Lower lobe of right lung (tissue), 2 donors: ENCODE measurements around the gene WWC1. TPM values are rescaled to one million over a fixed set of nuclear protein-coding genes. Genes with fewer than 3 reads are reported as not detected.

Experiments used
- ATAC-seq, 2 donors: fragments of 200-7000 bp; cut with Tn5 transposase; one replicate each; pipeline ENCODE4 v1.9.1; 2020 to 2022; ENCODE audit warnings: mild to moderate bottlenecking in 2 of 2, moderate library complexity in 2 of 2
- DNase-seq: peaks from one replicate; pipeline ENCODE4 v3.0.0-alpha.2; 2020
- H3K27ac ChIP-seq: fragments of 200-600 bp; one replicate; pipeline ENCODE4 v1.8.0; 2022
- H3K27me3 ChIP-seq: fragments of 200-600 bp; one replicate; pipeline ENCODE4 v1.8.0; 2022; ENCODE audit warnings: low read depth
- H3K36me3 ChIP-seq: fragments of 200-600 bp; one replicate; pipeline ENCODE4 v1.8.0; 2022; ENCODE audit warnings: mild to moderate bottlenecking
- H3K4me1 ChIP-seq: fragments of 200-600 bp; one replicate; pipeline ENCODE4 v1.8.0; 2022
- H3K4me3 ChIP-seq: fragments of 200-600 bp; one replicate; pipeline ENCODE4 v1.8.0; 2022; ENCODE audit warnings: mild to moderate bottlenecking
- H3K9me3 ChIP-seq: fragments of 200-600 bp; one replicate; pipeline ENCODE4 v1.8.0; 2022
- CTCF ChIP-seq: fragments of 200-600 bp; IDR thresholded peaks from one replicate; pipeline ENCODE4 v1.8.0; 2022; ENCODE audit warnings: antibody characterized with exemption, mild to moderate bottlenecking
- intact Hi-C: fragments of 100-400 bp; cut with DNase I; formaldehyde crosslinking; loops from one replicate; pipeline ENCODE4 v1.11.0; 2022
- total RNA-seq: library from RNA; stranded (reverse); fragmentation: NEBNext Ultra II Directional; extraction: Animal tissue kit (Norgen Biotek cat#: 25700); gene quantifications from one replicate; pipeline ENCODE4 v1.2.1, GENCODE V29; 2021
- donor health status: DM: no; HTN: yes; CAD: no; lungs with severe emphysema.

Gene WWC1
- total RNA-seq, 1 donor from 2014 or later = 61.9 TPM

- Histone ChIP-seq H3K27ac (no peak overlapping the region), H3K9me3 (no peaks in the 10 kb centered on the region), H3K4me1 (no peaks in the 10 kb centered on the region), H3K4me3 (no peak overlapping the region), H3K27me3 (no peaks in the 10 kb centered on the region), H3K36me3 (peaks cover 42% of the 10 kb centered on the region)
- TF ChIP-seq CTCF = no peak
- ATAC-seq (no peak), DNase-seq (no peak)
- intact Hi-C loops = no loop called here
Observed at GRCh38 chr5:168408561-168409305, 117.3 kb downstream of the WWC1 start.

DNA sequence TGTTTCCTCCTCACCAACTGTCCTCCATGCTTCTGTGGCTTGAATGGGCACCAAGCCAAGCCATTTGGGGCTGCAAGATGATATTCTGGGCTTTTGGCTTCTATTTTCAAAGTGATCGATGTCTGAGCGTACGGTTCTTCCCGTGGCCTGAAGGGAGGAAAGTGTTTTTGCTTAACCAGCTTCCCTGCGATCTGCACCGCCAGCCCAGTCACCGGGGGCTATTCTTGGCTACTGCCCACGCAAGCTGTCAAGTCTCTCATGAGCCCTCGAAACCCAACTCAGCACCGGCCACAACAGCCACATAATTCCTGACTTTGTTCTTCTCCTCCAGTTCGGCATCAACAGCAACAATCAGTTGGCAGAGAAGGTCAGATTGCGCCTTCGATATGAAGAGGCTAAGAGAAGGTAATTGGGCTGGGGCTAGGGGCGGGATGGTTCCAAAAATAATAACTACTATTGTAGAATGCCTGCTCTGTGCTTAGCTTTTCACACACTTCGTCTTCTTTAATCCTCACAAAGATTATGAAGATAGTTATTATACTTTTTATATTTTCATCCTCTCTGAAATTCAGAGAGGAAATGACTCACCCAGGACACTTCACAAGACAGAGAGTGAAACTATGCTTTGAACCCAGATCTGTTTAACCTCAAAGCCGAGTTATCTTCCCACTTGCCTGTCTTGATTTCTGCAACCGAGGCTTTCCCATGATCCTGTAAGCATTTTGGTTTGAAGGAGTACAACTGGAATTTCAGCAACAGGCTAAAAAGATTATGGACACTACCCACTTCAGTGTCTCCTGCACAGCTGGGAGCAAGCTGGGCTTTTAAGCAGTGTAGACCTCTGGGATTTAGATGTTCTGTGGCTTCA lies 118.4 kb downstream of the WWC1 start:
- ATAC-seq (no peak), DNase-seq (no peak)
- no peaks in the 10 kb centered on the region for H3K9me3 ChIP-seq
- H3K27me3 ChIP-seq = no peaks in the 10 kb centered on the region
- H3K36me3 ChIP-seq = peaks cover 49% of the 10 kb centered on the region
- TF ChIP-seq CTCF = no peak
- H3K4me3 ChIP-seq = no peak overlapping the region
- H3K27ac ChIP-seq = no peak overlapping the region
- H3K4me1 ChIP-seq = no peaks in the 10 kb centered on the region
- intact Hi-C loops = no loop called here

GRCh38 chr5:168411871-168412270 lies 120.4 kb downstream of the WWC1 start:
- ATAC-seq = no peak
- no peak for TF ChIP-seq CTCF
- H3K4me1 ChIP-seq = no peaks in the 10 kb centered on the region
- intact Hi-C loops = no loop called here
- no peaks in the 10 kb centered on the region for H3K27me3 ChIP-seq
- H3K9me3 ChIP-seq = no peaks in the 10 kb centered on the region
- no peak overlapping the region for H3K27ac ChIP-seq
- peaks cover 47% of the 10 kb centered on the region for H3K36me3 ChIP-seq
- no peak for DNase-seq
- H3K4me3 ChIP-seq = no peak overlapping the region

GRCh38 chr5:168413062-168413461 lies 121.6 kb downstream of the WWC1 start:
- Histone ChIP-seq H3K9me3 (no peaks in the 10 kb centered on the region), H3K36me3 (peaks cover 54% of the 10 kb centered on the region), H3K4me1 (no peaks in the 10 kb centered on the region), H3K4me3 (no peak overlapping the region), H3K27ac (no peak overlapping the region), H3K27me3 (no peaks in the 10 kb centered on the region)
- ATAC-seq (no peak), DNase-seq (no peak)
- no peak for TF ChIP-seq CTCF
- intact Hi-C loops = no loop called here

DNA sequence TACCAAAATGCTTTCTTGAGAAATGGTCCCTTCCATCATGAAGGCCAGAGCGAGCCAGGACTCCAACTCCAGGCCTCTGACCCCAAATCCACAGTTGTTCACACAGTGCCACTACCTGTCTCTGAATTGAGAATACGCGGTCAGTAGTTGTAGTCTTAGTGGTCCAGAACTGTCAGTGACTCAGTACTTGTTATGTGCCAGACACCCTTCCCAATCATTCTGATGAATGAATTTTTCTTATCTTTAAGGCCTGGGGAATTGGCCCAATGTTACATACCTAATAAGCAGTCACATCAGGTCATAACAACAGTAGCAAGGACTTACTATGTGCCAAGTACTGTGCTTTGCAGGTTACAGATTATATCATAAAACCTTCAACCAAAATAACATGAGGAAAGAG lies 122.2 kb downstream of the WWC1 start:
- intact Hi-C loops = no loop called here
- Histone ChIP-seq H3K9me3 (no peaks in the 10 kb centered on the region), H3K27me3 (no peaks in the 10 kb centered on the region), H3K4me3 (no peak overlapping the region), H3K27ac (no peak overlapping the region), H3K36me3 (peaks cover 57% of the 10 kb centered on the region), H3K4me1 (no peaks in the 10 kb centered on the region)
- TF ChIP-seq CTCF = no peak
- ATAC-seq (no peak), DNase-seq (no peak)
